Osteoblast (primary cell): Measurements from ENCODE around the gene ENOX1. TPM values are rescaled to one million over a fixed set of nuclear protein-coding genes. Genes with fewer than 3 reads are reported as not detected.
"Not testable (repeated sequence)": the region's sequence is repeated elsewhere in the genome, so short reads cannot be mapped to it uniquely, and the experiment has no call there.

ENCODE experiments used
- DNase-seq: peaks from one replicate; pipeline ENCODE4 v3.0.0; 2011; ENCODE audit warnings: low spot score, mixed read lengths; ENCODE audit not compliant: insufficient read length; ENCODE audit errors: missing footprints
- H2AFZ ChIP-seq: 2 replicates; pipeline ENCODE4 v1.6.0; 2011; ENCODE audit warnings: mild to moderate bottlenecking, low read length
- H3K27ac ChIP-seq: 2 replicates; pipeline ENCODE4 v1.5.1; 2011; ENCODE audit warnings: mild to moderate bottlenecking, low read depth, low read length, moderate library complexity
- H3K27me3 ChIP-seq: 2 replicates; pipeline ENCODE4 v1.6.0; 2012; ENCODE audit warnings: mild to moderate bottlenecking, control low read depth, inconsistent platforms, low read length, moderate library complexity; ENCODE audit not compliant: insufficient read depth
- H3K36me3 ChIP-seq: 2 replicates; pipeline ENCODE4 v1.5.1; 2011; ENCODE audit warnings: mild to moderate bottlenecking, low read length, control low read depth, moderate library complexity; ENCODE audit not compliant: insufficient read depth
- H3K4me1 ChIP-seq: 2 replicates; pipeline ENCODE4 v1.5.1; 2011; ENCODE audit warnings: mild to moderate bottlenecking, low read length, control low read depth, moderate library complexity; ENCODE audit not compliant: insufficient read depth
- H3K4me2 ChIP-seq: 2 replicates; pipeline ENCODE4 v1.6.0; 2011; ENCODE audit warnings: mild to moderate bottlenecking, low read length; ENCODE audit not compliant: insufficient read depth
- H3K4me3 ChIP-seq: fragments of 200-600 bp; sonication (generic); 3 replicates; pipeline ENCODE4 v1.5.1; 2012; ENCODE audit warnings: mild to moderate bottlenecking, low read length, inconsistent platforms; ENCODE audit not compliant: insufficient read depth
- H3K79me2 ChIP-seq: 2 replicates; pipeline ENCODE4 v1.6.0; 2012; ENCODE audit warnings: mild to moderate bottlenecking, low read length, control low read depth, inconsistent platforms; ENCODE audit not compliant: insufficient read depth
- H3K9me3 ChIP-seq: 2 replicates; pipeline ENCODE4 v1.5.1; 2011; ENCODE audit warnings: low read depth, low read length, control low read depth
- H4K20me1 ChIP-seq: 2 replicates; pipeline ENCODE4 v1.6.0; 2012; ENCODE audit warnings: mild to moderate bottlenecking, low read length, control low read depth; ENCODE audit not compliant: insufficient read depth
- total RNA-seq: library from RNA; depleted of rRNA; stranded (reverse); fragments of >200 nt; gene quantifications from 2 replicates; pipeline ENCODE4 v1.2.3, GENCODE V29; 2012
- TF ChIP-seq, protein P1 (sequence below): IDR thresholded peaks from 2 replicates; pipeline ENCODE4 v1.5.1; 2011; ENCODE audit warnings: mild to moderate bottlenecking, low read depth, low read length, moderate library complexity; ENCODE audit errors: extremely low read depth

The ENOX1 gene
- total RNA-seq, 1 donor, result 5.4 TPM

DNA sequence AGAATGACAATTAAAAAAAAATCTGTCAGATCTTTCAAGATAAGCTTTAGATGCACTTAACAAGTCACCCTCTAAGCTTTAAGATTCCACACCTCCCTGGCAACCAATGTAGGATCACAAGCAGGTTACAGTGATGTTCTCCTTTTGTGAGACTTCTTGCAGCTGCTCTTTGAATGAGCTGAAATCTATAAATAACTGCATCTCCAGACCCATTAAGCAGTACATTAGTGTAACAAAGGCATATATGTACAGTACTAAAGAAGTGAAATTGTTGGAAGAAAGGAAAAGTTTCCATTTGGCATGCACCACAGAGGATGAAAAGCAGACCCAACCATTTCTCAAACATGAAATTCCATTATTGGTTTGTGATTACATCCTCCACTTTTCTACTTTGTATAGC is 364.7 kb downstream of the ENOX1 start:
- no peak overlapping the region for H3K4me3 ChIP-seq
- TF ChIP-seq, protein P1, sequence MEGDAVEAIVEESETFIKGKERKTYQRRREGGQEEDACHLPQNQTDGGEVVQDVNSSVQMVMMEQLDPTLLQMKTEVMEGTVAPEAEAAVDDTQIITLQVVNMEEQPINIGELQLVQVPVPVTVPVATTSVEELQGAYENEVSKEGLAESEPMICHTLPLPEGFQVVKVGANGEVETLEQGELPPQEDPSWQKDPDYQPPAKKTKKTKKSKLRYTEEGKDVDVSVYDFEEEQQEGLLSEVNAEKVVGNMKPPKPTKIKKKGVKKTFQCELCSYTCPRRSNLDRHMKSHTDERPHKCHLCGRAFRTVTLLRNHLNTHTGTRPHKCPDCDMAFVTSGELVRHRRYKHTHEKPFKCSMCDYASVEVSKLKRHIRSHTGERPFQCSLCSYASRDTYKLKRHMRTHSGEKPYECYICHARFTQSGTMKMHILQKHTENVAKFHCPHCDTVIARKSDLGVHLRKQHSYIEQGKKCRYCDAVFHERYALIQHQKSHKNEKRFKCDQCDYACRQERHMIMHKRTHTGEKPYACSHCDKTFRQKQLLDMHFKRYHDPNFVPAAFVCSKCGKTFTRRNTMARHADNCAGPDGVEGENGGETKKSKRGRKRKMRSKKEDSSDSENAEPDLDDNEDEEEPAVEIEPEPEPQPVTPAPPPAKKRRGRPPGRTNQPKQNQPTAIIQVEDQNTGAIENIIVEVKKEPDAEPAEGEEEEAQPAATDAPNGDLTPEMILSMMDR, result no peak
- H3K27me3 ChIP-seq, result no peaks in the 10 kb centered on the region
- H4K20me1 ChIP-seq, result no peaks in the 10 kb centered on the region
- H3K79me2 ChIP-seq, result no peaks in the 10 kb centered on the region
- H3K36me3 ChIP-seq, result no peaks in the 10 kb centered on the region
- no peak overlapping the region for H3K27ac ChIP-seq
- H3K4me2 ChIP-seq, result no peak overlapping the region
- DNase-seq, result no peak
- no peak overlapping the region for H2AFZ ChIP-seq
- H3K9me3 ChIP-seq, result no peaks in the 10 kb centered on the region
- H3K4me1 ChIP-seq, result no peaks in the 10 kb centered on the region

DNA sequence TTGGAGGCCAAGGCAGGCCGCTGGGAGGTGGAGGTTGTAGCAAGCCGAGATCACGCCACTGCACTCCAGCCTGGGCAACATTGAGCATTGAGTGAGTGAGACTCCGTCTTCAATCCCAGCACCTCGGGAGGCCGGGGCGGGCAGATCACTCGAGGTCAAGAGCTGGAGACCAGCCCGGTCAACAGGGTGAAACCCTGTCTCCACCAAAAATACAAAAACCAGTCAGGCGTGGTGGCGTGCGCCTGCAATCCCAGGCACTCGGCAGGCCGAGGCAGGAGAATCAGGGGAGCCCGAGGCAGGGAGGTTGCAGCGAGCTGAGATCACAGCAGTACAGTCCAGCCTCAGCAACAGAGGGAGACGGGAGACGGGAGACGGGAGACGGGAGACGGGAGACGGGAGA is 369.9 kb downstream of the ENOX1 start:
- not testable (repeated sequence) for H3K79me2 ChIP-seq, DNase-seq, H2AFZ ChIP-seq, H3K4me2 ChIP-seq, H4K20me1 ChIP-seq, H3K9me3 ChIP-seq, H3K4me1 ChIP-seq, H3K4me3 ChIP-seq, H3K27ac ChIP-seq, H3K36me3 ChIP-seq, H3K27me3 ChIP-seq

- not testable (repeated sequence) for H3K36me3 ChIP-seq, H3K4me2 ChIP-seq, H3K4me1 ChIP-seq, H2AFZ ChIP-seq, H3K27ac ChIP-seq, H4K20me1 ChIP-seq, DNase-seq, H3K9me3 ChIP-seq, H3K27me3 ChIP-seq, H3K79me2 ChIP-seq, H3K4me3 ChIP-seq
These were observed 370.4 kb downstream of the ENOX1 start for GRCh38 chr13:43416408-43416807.

DNA sequence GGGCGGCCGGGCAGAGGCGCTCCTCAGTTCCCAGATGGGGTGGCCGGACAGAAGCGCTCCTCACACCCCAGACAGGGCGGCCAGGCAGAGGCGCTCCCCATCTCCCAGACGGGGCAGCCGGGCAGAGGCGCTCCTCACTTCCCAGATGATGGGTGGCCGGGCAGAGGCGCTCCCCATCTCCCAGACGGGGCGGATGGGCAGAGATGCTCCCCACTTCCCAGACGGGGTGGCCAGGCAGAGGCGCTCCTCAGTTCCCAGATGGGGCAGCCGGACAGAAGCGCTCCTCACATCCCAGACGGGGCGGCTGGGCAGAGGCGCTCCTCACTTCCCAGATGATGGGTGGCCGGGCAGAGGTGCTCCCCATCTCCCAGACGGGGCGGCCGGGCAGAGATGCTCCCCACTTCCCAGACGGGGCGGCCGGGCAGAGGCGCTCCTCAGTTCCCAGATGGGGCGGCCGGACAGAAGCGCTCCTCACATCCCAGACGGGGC is 370.8 kb downstream of the ENOX1 start:
- not testable (repeated sequence) for H2AFZ ChIP-seq, H3K4me3 ChIP-seq, H3K4me2 ChIP-seq, H3K36me3 ChIP-seq, H4K20me1 ChIP-seq, H3K27ac ChIP-seq, H3K27me3 ChIP-seq, H3K4me1 ChIP-seq, H3K79me2 ChIP-seq, DNase-seq, H3K9me3 ChIP-seq

DNA sequence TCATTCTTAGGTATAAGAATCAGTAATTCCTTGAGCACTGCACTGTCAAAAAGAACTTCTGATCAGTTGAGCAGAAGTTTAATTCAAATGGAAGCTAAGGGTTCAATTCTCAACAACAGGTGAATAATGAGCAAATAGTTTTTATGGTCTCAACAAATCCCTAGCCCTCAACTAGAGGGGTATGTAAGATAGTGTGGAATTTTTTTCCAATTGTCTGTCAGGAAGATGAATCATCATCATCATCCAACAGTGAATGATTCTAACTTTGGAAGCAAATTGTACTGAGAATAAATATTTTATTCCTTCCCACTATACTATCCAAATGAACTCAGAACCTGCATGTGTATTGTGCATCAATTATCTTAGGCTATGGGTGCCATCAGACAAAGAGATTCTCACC is 372.7 kb downstream of the ENOX1 start:
- Histone ChIP-seq H3K27me3 (no peaks in the 10 kb centered on the region), H3K4me2 (no peak overlapping the region), H3K79me2 (no peaks in the 10 kb centered on the region), H2AFZ (no peak overlapping the region), H3K27ac (no peak overlapping the region), H3K9me3 (no peaks in the 10 kb centered on the region), H3K36me3 (no peaks in the 10 kb centered on the region), H3K4me3 (no peak overlapping the region), H4K20me1 (no peaks in the 10 kb centered on the region), H3K4me1 (no peaks in the 10 kb centered on the region)
- TF ChIP-seq, protein P1, result no peak
- no peak for DNase-seq
